Fibroblast of lung (primary cell): Measurements from ENCODE around the gene SREBF2.

Source experiments
- EZH2 ChIP-seq: IDR thresholded peaks from 2 replicates; pipeline ENCODE4 v1.5.1; 2012; ENCODE audit warnings: low read length, control low read depth, mild to moderate bottlenecking; ENCODE audit errors: missing control alignments
- TF ChIP-seq, protein P1 (sequence below), 2 donors: IDR thresholded peaks in 1 of 2; conservative IDR thresholded peaks in 1 of 2; 1 replicate in 1 of 2; 2 replicates in 1 of 2; pipeline ENCODE4 v1.5.1; 2011 to 2012; ENCODE audit warnings: low read length in 2 of 2, control low read depth in 1 of 2, inconsistent platforms in 1 of 2, low read depth in 1 of 2, mild to moderate bottlenecking in 1 of 2

DNA sequence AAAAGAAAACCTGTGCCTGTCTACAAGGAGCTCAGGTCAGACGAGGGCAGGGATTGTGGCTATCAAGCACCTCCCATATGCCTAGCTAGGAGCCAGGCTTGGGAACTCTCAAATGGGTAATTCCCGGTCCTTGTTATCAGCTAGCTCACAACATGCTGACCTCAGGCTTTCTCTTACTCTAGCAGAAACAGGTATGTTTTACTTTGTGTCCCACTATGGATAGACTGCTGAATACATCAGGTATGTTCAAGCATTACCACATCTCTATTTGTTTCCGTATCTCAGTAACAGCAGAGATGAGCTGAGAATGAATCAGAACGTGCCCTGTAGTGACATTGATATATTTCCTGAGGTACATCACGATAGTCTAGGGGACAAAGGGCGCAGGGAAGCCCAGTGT lies 52.6 kb downstream of the SREBF2 start:
- TF ChIP-seq, protein P1, sequence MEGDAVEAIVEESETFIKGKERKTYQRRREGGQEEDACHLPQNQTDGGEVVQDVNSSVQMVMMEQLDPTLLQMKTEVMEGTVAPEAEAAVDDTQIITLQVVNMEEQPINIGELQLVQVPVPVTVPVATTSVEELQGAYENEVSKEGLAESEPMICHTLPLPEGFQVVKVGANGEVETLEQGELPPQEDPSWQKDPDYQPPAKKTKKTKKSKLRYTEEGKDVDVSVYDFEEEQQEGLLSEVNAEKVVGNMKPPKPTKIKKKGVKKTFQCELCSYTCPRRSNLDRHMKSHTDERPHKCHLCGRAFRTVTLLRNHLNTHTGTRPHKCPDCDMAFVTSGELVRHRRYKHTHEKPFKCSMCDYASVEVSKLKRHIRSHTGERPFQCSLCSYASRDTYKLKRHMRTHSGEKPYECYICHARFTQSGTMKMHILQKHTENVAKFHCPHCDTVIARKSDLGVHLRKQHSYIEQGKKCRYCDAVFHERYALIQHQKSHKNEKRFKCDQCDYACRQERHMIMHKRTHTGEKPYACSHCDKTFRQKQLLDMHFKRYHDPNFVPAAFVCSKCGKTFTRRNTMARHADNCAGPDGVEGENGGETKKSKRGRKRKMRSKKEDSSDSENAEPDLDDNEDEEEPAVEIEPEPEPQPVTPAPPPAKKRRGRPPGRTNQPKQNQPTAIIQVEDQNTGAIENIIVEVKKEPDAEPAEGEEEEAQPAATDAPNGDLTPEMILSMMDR (conservative IDR thresholded peaks at IDR 0.05 in 1 of 2, IDR thresholded peaks at IDR 0.05 in 1 of 2; ENCODE audit: low read depth in 1 of 2, low read length in 2 of 2): no peak
- no peak for TF ChIP-seq EZH2
